Transverse colon (tissue), 4 donors: Measurements from ENCODE around the gene AXIN1.

Source experiments
- EP300 ChIP-seq: sonication (generic); formaldehyde crosslinking; IDR thresholded peaks from one replicate; pipeline ENCODE4 v1.6.1; 2017; ENCODE audit warnings: antibody characterized with exemption, low read depth
- POLR2A ChIP-seq: fragments of 450-650 bp; IDR thresholded peaks from one replicate; pipeline ENCODE4 v1.6.1; 2016; ENCODE audit warnings: antibody characterized with exemption, mild to moderate bottlenecking, moderate library complexity
- POLR2AphosphoS5 ChIP-seq, 3 donors: sonication (generic); formaldehyde crosslinking; IDR thresholded peaks; one replicate each; pipeline ENCODE4 v1.6.1; 2016; ENCODE audit warnings: antibody characterized with exemption in 3 of 3
- TF ChIP-seq, protein P1 (sequence below), 5 experiments: fragments of 200-600 bp in 3 of 5; fragments of 450-650 bp in 2 of 5; sonication (generic) in 3 of 5; IDR thresholded peaks; 1 replicate in 2 of 5; 2 replicates in 3 of 5; pipeline ENCODE4 v1.5.1; 2016 to 2017; ENCODE audit warnings: antibody characterized with exemption in 5 of 5, inconsistent platforms in 3 of 5, mild to moderate bottlenecking in 2 of 5, moderate library complexity in 1 of 5

DNA sequence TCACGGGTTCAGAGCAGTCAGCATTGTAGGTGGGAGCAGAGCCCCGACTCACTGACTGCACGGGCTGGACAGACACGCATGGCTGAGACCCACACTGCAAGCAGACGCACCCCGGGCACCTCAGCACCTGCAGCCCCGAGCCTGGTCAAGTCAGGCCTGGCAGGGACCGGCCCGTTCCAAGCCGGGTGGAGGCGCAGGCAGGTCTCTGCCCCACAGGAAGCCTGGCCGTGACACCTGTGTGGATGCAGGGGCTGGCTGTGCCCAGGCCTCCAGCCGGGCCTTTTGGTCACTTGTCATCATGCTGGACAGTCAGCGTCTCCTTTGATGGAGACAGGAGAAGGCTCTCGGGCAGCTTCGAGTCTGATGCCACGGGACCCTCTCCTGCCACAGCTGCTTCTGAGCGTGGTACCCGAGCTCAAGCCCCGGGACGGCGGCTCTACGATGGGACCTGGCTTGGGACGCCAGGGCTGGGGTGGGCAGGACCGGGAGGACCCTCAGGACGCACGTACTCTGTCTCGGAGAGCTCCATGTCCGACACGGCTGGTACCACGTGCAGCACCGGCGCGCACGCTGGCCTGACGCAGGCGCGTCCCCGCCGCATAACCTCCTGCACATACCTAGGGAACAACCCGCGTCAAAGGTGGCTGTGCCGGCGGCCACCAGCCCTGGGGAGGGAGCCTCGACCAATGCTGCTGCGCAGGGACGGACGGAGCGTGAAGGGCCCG, 61.7 kb downstream of the AXIN1 start:
- TF ChIP-seq POLR2A = no peak
- TF ChIP-seq, protein P1, sequence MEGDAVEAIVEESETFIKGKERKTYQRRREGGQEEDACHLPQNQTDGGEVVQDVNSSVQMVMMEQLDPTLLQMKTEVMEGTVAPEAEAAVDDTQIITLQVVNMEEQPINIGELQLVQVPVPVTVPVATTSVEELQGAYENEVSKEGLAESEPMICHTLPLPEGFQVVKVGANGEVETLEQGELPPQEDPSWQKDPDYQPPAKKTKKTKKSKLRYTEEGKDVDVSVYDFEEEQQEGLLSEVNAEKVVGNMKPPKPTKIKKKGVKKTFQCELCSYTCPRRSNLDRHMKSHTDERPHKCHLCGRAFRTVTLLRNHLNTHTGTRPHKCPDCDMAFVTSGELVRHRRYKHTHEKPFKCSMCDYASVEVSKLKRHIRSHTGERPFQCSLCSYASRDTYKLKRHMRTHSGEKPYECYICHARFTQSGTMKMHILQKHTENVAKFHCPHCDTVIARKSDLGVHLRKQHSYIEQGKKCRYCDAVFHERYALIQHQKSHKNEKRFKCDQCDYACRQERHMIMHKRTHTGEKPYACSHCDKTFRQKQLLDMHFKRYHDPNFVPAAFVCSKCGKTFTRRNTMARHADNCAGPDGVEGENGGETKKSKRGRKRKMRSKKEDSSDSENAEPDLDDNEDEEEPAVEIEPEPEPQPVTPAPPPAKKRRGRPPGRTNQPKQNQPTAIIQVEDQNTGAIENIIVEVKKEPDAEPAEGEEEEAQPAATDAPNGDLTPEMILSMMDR (IDR thresholded peaks at IDR 0.05) = no peak
- TF ChIP-seq POLR2AphosphoS5 (IDR thresholded peaks at IDR 0.05) = no peak
- no peak for TF ChIP-seq EP300
